Panc1 (cell line): Measurements from ENCODE around the gene INPP4B. TPM values are rescaled to one million over a fixed set of nuclear protein-coding genes. Genes with fewer than 3 reads are reported as not detected.

Source experiments
- ATAC-seq: fragments of 200-7000 bp; cut with Tn5 transposase; 2 replicates; pipeline ENCODE4 v1.9.1; 2020; ENCODE audit warnings: mild to moderate bottlenecking, moderate library complexity
- BruUV-seq: library from RNA; stranded (reverse); fragments of 400-500 nt; replicated peaks from 2 replicates; lab custom pipeline; 2021; lab: Mats Ljungman, UMichigan
- CTCF ChIA-PET: fragments of 300-600 bp; sonication (Branson Sonifier 250); formaldehyde crosslinking; loops from one replicate; lab custom pipeline; 2022; ENCODE audit warnings: antibody characterized with exemption; lab: Charles Lee
- POLR2A ChIA-PET: fragments of 300-600 bp; sonication (Branson Sonifier 250); formaldehyde crosslinking; loops from one replicate; lab custom pipeline; 2022; ENCODE audit warnings: antibody characterized with exemption; lab: Charles Lee
- DNase-seq: peaks from one replicate; pipeline ENCODE4 v3.0.0-alpha.2; 2010; ENCODE audit warnings: low read depth, low spot score
- H3K27ac ChIP-seq: 2 replicates; pipeline ENCODE4 v1.5.1; 2011; ENCODE audit warnings: mild to moderate bottlenecking, low read length, inconsistent platforms
- H3K27me3 ChIP-seq: fragments of 200-500 bp; sonication (Bioruptor generic); 2 replicates; pipeline ENCODE4 v1.6.0; 2014; ENCODE audit warnings: low read length, inconsistent platforms; ENCODE audit not compliant: control insufficient read depth, insufficient read depth
- H3K36me3 ChIP-seq: fragments of 200-500 bp; sonication (Bioruptor generic); 2 replicates; pipeline ENCODE4 v1.5.1; 2014; ENCODE audit warnings: inconsistent platforms, mild to moderate bottlenecking, low read length, moderate library complexity; ENCODE audit not compliant: control insufficient read depth, insufficient read depth
- H3K4me1 ChIP-seq: 2 replicates; pipeline ENCODE4 v1.5.1; 2011; ENCODE audit warnings: inconsistent platforms, mild to moderate bottlenecking, low read length, moderate library complexity; ENCODE audit not compliant: control insufficient read depth, insufficient read depth
- H3K4me3 ChIP-seq, 2 experiments: 2 replicates each; pipeline ENCODE4 v1.5.1; 2011 to 2012; ENCODE audit warnings: low read depth in 2 of 2, low read length in 2 of 2, mild to moderate bottlenecking in 2 of 2, inconsistent platforms in 1 of 2, moderate library complexity in 1 of 2
- H3K9me3 ChIP-seq: fragments of 200-500 bp; sonication (Bioruptor generic); 2 replicates; pipeline ENCODE4 v1.5.1; 2014; ENCODE audit warnings: low read depth, mild to moderate bottlenecking, inconsistent platforms, low read length, moderate library complexity; ENCODE audit not compliant: control insufficient read depth, insufficient read depth
- POLR2AphosphoS5 ChIP-seq: IDR thresholded peaks from 2 replicates; pipeline ENCODE4 v1.6.1; 2012; ENCODE audit warnings: mild to moderate bottlenecking, low read depth, low read length, moderate library complexity
- SIN3A ChIP-seq: IDR thresholded peaks from 2 replicates; pipeline ENCODE4 v1.6.1; 2012; ENCODE audit warnings: low read depth, mild to moderate bottlenecking, low read length, moderate library complexity, borderline replicate concordance; ENCODE audit not compliant: insufficient read depth
- TCF7L2 ChIP-seq: IDR thresholded peaks from 2 replicates; pipeline ENCODE4 v1.6.1; 2011; ENCODE audit warnings: mild to moderate bottlenecking, low read depth, low read length, inconsistent platforms
- in situ Hi-C: cut with HindIII; loops from 2 replicates; pipeline ENCODE4 v1.10.0; 2016; ENCODE audit warnings: low sequenced_read_pairs, low pct_unique_long_range_greater_than_20kb
- intact Hi-C: fragments of 100-400 bp; cut with micrococcal nuclease; formaldehyde crosslinking; loops from one replicate; pipeline ENCODE4 v1.10.0; 2022; ENCODE audit not compliant: unreplicated experiment
- total RNA-seq: library from RNA; stranded (reverse); gene quantifications from one replicate; pipeline ENCODE4 v1.2.1, GENCODE V29; 2021; ENCODE audit not compliant: unreplicated experiment
- TF ChIP-seq, protein P1 (sequence below): fragments of 450-650 bp; IDR thresholded peaks from 2 replicates; pipeline ENCODE4 v1.5.1; 2017; ENCODE audit warnings: mild to moderate bottlenecking
- TF ChIP-seq, protein P2 (sequence below), 2 experiments: IDR thresholded peaks; 2 replicates each; pipeline ENCODE4 v1.6.1; 2011 to 2012; ENCODE audit warnings: low read depth in 2 of 2, control low read depth in 1 of 2, low read length in 1 of 2, mild to moderate bottlenecking in 1 of 2, moderate library complexity in 1 of 2; ENCODE audit not compliant: insufficient read depth in 1 of 2

INPP4B gene
- total RNA-seq, 1 experiment from 2014 or later: 4.5 TPM

DNA sequence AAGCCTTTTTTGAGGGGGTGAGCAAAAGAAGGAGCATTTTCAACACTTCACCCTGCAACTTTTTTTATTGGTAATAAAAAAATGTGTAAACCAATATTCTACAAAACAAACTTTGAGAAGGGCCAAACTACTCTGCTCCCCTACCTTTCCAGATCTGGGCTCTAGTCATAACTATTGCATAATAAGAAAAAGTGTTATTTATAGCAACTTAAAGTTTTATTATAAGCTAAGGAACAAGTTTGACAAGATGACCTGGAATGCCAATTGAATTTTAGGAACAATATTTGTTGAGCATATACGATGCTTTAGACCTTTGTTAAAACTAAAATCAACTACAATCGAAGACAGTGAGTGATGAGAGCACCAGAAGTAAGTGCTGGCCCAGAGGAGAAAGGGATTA is 800.1 kb downstream of the INPP4B start:
- DNase-seq (no peak), ATAC-seq (no peak)
- BruUV-seq: no TSS peak
- no peaks in the 10 kb centered on the region for H3K27me3 ChIP-seq
- ChIA-PET POLR2A (no interaction called here), CTCF (no interaction called here)
- TF ChIP-seq, protein P1, sequence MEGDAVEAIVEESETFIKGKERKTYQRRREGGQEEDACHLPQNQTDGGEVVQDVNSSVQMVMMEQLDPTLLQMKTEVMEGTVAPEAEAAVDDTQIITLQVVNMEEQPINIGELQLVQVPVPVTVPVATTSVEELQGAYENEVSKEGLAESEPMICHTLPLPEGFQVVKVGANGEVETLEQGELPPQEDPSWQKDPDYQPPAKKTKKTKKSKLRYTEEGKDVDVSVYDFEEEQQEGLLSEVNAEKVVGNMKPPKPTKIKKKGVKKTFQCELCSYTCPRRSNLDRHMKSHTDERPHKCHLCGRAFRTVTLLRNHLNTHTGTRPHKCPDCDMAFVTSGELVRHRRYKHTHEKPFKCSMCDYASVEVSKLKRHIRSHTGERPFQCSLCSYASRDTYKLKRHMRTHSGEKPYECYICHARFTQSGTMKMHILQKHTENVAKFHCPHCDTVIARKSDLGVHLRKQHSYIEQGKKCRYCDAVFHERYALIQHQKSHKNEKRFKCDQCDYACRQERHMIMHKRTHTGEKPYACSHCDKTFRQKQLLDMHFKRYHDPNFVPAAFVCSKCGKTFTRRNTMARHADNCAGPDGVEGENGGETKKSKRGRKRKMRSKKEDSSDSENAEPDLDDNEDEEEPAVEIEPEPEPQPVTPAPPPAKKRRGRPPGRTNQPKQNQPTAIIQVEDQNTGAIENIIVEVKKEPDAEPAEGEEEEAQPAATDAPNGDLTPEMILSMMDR: no peak
- TF ChIP-seq, protein P2, sequence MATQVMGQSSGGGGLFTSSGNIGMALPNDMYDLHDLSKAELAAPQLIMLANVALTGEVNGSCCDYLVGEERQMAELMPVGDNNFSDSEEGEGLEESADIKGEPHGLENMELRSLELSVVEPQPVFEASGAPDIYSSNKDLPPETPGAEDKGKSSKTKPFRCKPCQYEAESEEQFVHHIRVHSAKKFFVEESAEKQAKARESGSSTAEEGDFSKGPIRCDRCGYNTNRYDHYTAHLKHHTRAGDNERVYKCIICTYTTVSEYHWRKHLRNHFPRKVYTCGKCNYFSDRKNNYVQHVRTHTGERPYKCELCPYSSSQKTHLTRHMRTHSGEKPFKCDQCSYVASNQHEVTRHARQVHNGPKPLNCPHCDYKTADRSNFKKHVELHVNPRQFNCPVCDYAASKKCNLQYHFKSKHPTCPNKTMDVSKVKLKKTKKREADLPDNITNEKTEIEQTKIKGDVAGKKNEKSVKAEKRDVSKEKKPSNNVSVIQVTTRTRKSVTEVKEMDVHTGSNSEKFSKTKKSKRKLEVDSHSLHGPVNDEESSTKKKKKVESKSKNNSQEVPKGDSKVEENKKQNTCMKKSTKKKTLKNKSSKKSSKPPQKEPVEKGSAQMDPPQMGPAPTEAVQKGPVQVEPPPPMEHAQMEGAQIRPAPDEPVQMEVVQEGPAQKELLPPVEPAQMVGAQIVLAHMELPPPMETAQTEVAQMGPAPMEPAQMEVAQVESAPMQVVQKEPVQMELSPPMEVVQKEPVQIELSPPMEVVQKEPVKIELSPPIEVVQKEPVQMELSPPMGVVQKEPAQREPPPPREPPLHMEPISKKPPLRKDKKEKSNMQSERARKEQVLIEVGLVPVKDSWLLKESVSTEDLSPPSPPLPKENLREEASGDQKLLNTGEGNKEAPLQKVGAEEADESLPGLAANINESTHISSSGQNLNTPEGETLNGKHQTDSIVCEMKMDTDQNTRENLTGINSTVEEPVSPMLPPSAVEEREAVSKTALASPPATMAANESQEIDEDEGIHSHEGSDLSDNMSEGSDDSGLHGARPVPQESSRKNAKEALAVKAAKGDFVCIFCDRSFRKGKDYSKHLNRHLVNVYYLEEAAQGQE (IDR thresholded peaks at IDR 0.05; ENCODE audit: insufficient read depth in 1 of 2, low read depth in 2 of 2, low read length in 1 of 2): no peak
- TF ChIP-seq SIN3A: no peak
- in situ Hi-C loops: no loop called here
- no peak overlapping the region for H3K27ac ChIP-seq
- no peaks in the 10 kb centered on the region for H3K36me3 ChIP-seq
- no peaks in the 10 kb centered on the region for H3K4me1 ChIP-seq
- H3K4me3 ChIP-seq: no peak overlapping the region
- intact Hi-C loops: no loop called here
- H3K9me3 ChIP-seq: no peaks in the 10 kb centered on the region

DNA sequence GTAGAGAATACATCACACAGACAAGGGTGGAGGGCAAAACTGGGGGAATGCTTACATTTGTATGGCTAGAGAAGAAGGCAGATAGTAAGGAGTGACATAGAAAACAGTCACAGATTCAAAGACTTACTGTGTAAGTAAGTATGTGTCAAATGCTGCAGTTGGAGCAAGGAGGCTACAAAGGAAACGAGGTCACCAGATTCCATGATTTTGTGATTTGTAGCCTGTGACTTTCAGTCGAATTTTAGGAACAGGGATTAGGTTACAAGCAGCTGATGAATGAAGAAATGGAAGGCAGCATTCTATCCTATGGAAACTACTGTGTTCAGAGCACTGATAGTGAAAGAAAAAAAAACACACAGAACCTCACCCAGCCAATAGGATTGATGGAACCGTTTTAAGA is 801.8 kb downstream of the INPP4B start:
- ChIA-PET CTCF (no interaction called here), POLR2A (no interaction called here)
- in situ Hi-C loops (no loop called here), intact Hi-C loops (no loop called here)
- Histone ChIP-seq H3K4me1 (no peaks in the 10 kb centered on the region), H3K4me3 (no peak overlapping the region), H3K27ac (no peak overlapping the region), H3K36me3 (no peaks in the 10 kb centered on the region), H3K27me3 (no peaks in the 10 kb centered on the region), H3K9me3 (no peaks in the 10 kb centered on the region)
- no TSS peak for BruUV-seq
- no peak for DNase-seq
- no peak for ATAC-seq
- TF ChIP-seq, protein P1: no peak
- no peak for TF ChIP-seq POLR2AphosphoS5
- TF ChIP-seq, protein P2 (IDR thresholded peaks at IDR 0.05; ENCODE audit: insufficient read depth in 1 of 2, low read depth in 2 of 2, low read length in 1 of 2): no peak
- no peak for TF ChIP-seq SIN3A
- no peak for TF ChIP-seq TCF7L2
